Sigmoid colon (tissue), 7 donors: Measurements from ENCODE around the gene HENMT1. TPM values are rescaled to one million over a fixed set of nuclear protein-coding genes. Genes with fewer than 3 reads are reported as not detected.

Source experiments
- DNase-seq: peaks from one replicate; pipeline ENCODE4 v3.0.0-alpha.2; 2019
- H3K27ac ChIP-seq, 4 donors: fragments of 200-600 bp; sonication (generic); one replicate each; pipeline ENCODE4 v1.5.1; 2016 to 2019; ENCODE audit warnings: mild to moderate bottlenecking in 1 of 4
- H3K27me3 ChIP-seq, 3 donors: fragments of 200-600 bp; sonication (generic); one replicate each; pipeline ENCODE4 v1.5.1; 2019; ENCODE audit warnings: mild to moderate bottlenecking in 1 of 3
- H3K36me3 ChIP-seq, 4 donors: fragments of 200-600 bp; sonication (generic); one replicate each; pipeline ENCODE4 v1.5.1; 2016 to 2019
- H3K4me1 ChIP-seq, 4 donors: fragments of 200-600 bp; sonication (generic); one replicate each; pipeline ENCODE4 v1.5.1; 2017 to 2019
- H3K4me3 ChIP-seq, 4 donors: fragments of 200-600 bp; sonication (generic); one replicate each; pipeline ENCODE4 v1.5.1; 2017 to 2019; ENCODE audit warnings: mild to moderate bottlenecking in 2 of 4, moderate library complexity in 1 of 4
- H3K9me3 ChIP-seq, 4 donors: fragments of 200-600 bp in 3 of 4; sonication (generic) in 3 of 4; one replicate each; pipeline versions ENCODE4 v1.5.1 to v1.6.1; 2013 to 2019
- CTCF ChIP-seq, 4 experiments: fragments of 450-650 bp in 3 of 4; fragments of 200-600 bp in 1 of 4; IDR thresholded peaks; one replicate each; pipeline ENCODE4 v1.5.1; 2016 to 2019; ENCODE audit warnings: antibody characterized with exemption in 4 of 4, mild to moderate bottlenecking in 3 of 4, moderate library complexity in 2 of 4
- EP300 ChIP-seq, 4 donors: sonication (generic); formaldehyde crosslinking; IDR thresholded peaks; one replicate each; pipeline ENCODE4 v1.6.1; 2017; ENCODE audit warnings: antibody characterized with exemption in 4 of 4
- POLR2A ChIP-seq, 2 donors: fragments of 450-650 bp; IDR thresholded peaks; one replicate each; pipeline ENCODE4 v1.6.1; 2016; ENCODE audit warnings: antibody characterized with exemption in 2 of 2, mild to moderate bottlenecking in 2 of 2, moderate library complexity in 2 of 2
- POLR2AphosphoS5 ChIP-seq, 4 donors: sonication (generic); formaldehyde crosslinking; IDR thresholded peaks; one replicate each; pipeline ENCODE4 v1.6.1; 2017; ENCODE audit warnings: antibody characterized with exemption in 4 of 4
- WGBS, 2 donors: extraction: QIAGEN DNeasy Blood & Tissue Kit; methylation state at CpG; one replicate each; pipeline ENCODE4 v1.1.7; 2013; 5-methylcytosine and 5-hydroxymethylcytosine counted together
- intact Hi-C: fragments of 100-400 bp; cut with DNase I; formaldehyde crosslinking; loops from one replicate; pipeline ENCODE4 v1.15.1; 2023
- polyA plus RNA-seq, 3 donors: library from polyadenylated mRNA; stranded (reverse); fragments of 200-250 nt; gene quantifications; one replicate each; pipeline ENCODE4 v1.2.3, GENCODE V29; 2013
- total RNA-seq, 4 donors: library from RNA; depleted of rRNA; stranded (reverse); fragments of >200 nt; gene quantifications; one replicate each; pipeline ENCODE4 v1.1.0, GENCODE V29; 2016
- donor health status: healthy with polysubstance abuse.
- donor health status: Bipolar disorder and iron deficiency.
- donor health status: healthy.

HENMT1 gene
- total and polyA plus RNA-seq, 7 donors, result 2.2 to 13.6 (median 3.9) TPM

DNA sequence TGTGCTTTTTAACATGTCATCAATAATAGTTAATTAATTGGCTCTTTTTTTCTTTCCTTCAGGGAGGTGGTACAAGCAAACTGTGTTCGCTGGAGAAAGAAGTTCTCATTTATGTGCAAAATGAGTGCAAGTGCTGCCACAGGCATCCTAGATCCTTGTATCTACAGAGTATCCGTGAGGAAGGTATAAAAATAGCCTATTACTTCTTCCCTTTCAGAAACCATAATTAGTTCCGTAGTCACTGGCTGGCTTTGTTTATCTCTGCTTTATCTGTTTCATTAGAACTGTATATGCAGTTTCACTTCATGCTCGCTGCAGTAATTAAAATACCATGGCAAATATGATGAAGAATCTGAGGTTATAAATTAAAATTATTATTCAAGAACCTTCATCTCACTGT is 60.4 kb downstream of the HENMT1 start:
- H3K4me3 ChIP-seq, result no peak overlapping the region
- no peaks in the 10 kb centered on the region for H3K4me1 ChIP-seq
- H3K27ac ChIP-seq, result no peak overlapping the region
- H3K27me3 ChIP-seq, result no peaks in the 10 kb centered on the region
- H3K9me3 ChIP-seq, result no peaks in the 10 kb centered on the region
- no peak for DNase-seq
- intact Hi-C loops, result no loop called here
- H3K36me3 ChIP-seq, result no peaks in the 10 kb centered on the region
- 77 to 81% methylated on average over 4 of the region's 4 CpGs for WGBS, 2 donors
- TF ChIP-seq POLR2A (IDR thresholded peaks at IDR 0.05) (no peak), EP300 (IDR thresholded peaks at IDR 0.05) (no peak), CTCF (IDR thresholded peaks at IDR 0.05) (no peak), POLR2AphosphoS5 (IDR thresholded peaks at IDR 0.05) (no peak)

- no peak for DNase-seq
- Histone ChIP-seq H3K4me3 (no peak overlapping the region), H3K9me3 (no peaks in the 10 kb centered on the region), H3K27me3 (no peaks in the 10 kb centered on the region), H3K4me1 (no peaks in the 10 kb centered on the region), H3K27ac (no peak overlapping the region), H3K36me3 (no peaks in the 10 kb centered on the region)
- no peak for TF ChIP-seq EP300 (IDR thresholded peaks at IDR 0.05)
- no peak for TF ChIP-seq POLR2AphosphoS5 (IDR thresholded peaks at IDR 0.05)
- TF ChIP-seq CTCF (IDR thresholded peaks at IDR 0.05), result no peak
- TF ChIP-seq POLR2A (IDR thresholded peaks at IDR 0.05), result no peak
- 21 to 73% methylated on average over 1 of the region's 1 CpG for WGBS, 2 donors
- intact Hi-C loops, result no loop called here
Measured at GRCh38 chr1:108598340-108598739, 62.6 kb downstream of the HENMT1 start.

Other genes starting within 250 kb of the HENMT1 start
- gene NBPF6, start 210.8 kb downstream of the HENMT1 start, total RNA-seq, result not detected
- under 1 TPM in 1 of 3 donors, not detected in 2; 0.20 TPM for gene NBPF6, start 210.8 kb downstream of the HENMT1 start, polyA plus RNA-seq
- gene EEIG2, start 101.0 kb downstream of the HENMT1 start, total RNA-seq, result 10 to 100 TPM; 11.0 to 17.2 (median 13.4) TPM
- gene EEIG2, start 101.0 kb downstream of the HENMT1 start, polyA plus RNA-seq, result 10 to 100 TPM; 10.6 to 12.0 (median 11.8) TPM
- 10 to 100 TPM; 24.7 to 28.0 (median 26.1) TPM for gene PRPF38B, start 31.2 kb upstream of the HENMT1 start, total RNA-seq
- 10 to 100 TPM; 13.8 to 31.3 (median 15.0) TPM for gene PRPF38B, start 31.2 kb upstream of the HENMT1 start, polyA plus RNA-seq
- gene FNDC7, start 51.8 kb upstream of the HENMT1 start, total RNA-seq, result not detected
- gene FNDC7, start 51.8 kb upstream of the HENMT1 start, polyA plus RNA-seq, result not detected
- gene STXBP3, start 85.6 kb upstream of the HENMT1 start, total RNA-seq, result 100 to 1,000 TPM in 2 of 4 donors, 10 to 100 TPM in 2; 48.2 to 105 (median 94.1) TPM
- gene STXBP3, start 85.6 kb upstream of the HENMT1 start, polyA plus RNA-seq, result 10 to 100 TPM; 30.3 to 60.1 (median 52.3) TPM
- gene AKNAD1, start 196.0 kb upstream of the HENMT1 start, total RNA-seq, result 1 to 10 TPM in 1 of 4 donors, under 1 TPM in 1, not detected in 2; 0.82 to 2.1 TPM
- gene AKNAD1, start 196.0 kb upstream of the HENMT1 start, polyA plus RNA-seq, result 1 to 10 TPM in 1 of 3 donors, under 1 TPM in 1, not detected in 1; 0.28 to 2.4 TPM
- 10 to 100 TPM; 34.3 to 71.7 (median 46.9) TPM for gene GPSM2, start 215.9 kb upstream of the HENMT1 start, total RNA-seq
- 10 to 100 TPM in 2 of 3 donors, 1 to 10 TPM in 1; 7.2 to 15.9 (median 12.0) TPM for gene GPSM2, start 215.9 kb upstream of the HENMT1 start, polyA plus RNA-seq